ENCODE data around the gene PPM1H.

DNA sequence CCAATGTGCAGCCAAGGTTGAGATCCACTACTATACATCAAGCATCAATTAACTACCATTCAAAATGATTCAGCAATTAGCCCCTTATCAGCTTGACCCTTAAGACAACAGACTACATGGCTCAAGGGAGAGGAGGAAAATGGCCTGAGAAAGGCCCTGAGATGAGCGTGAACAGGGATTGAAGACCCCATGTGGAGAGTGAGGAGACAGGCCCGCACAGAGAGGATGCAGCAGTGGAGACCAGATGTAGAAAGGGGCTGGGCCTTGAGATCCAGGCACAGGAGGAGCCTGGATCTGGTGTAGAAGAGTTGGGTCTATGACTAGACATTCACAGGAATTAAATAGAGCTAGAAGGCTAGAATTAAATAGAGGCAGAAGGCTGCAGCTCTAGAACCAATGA, 239.3 kb downstream of the PPM1H start:
- TF ChIP-seq POLR2A (IDR thresholded peaks at IDR 0.05; ENCODE audit: control extremely low read depth in 1 of 2, low read depth in 2 of 2, low read length in 2 of 2) (no peak), SIX5 (IDR thresholded peaks at IDR 0.05; ENCODE audit: low read depth, low read length) (no peak), BRCA1 (IDR thresholded peaks at IDR 0.05; ENCODE audit: low read depth, low read length) (no peak), EZH2 (IDR thresholded peaks at IDR 0.05; ENCODE audit: low read depth, low read length, severe bottlenecking) (no peak), CEBPB (IDR thresholded peaks at IDR 0.05; ENCODE audit: low read depth, low read length) (no peak), TAF1 (IDR thresholded peaks at IDR 0.05; ENCODE audit: low read depth, low read length) (no peak), KDM5A (IDR thresholded peaks at IDR 0.05; ENCODE audit: low read length) (no peak), SP1 (IDR thresholded peaks at IDR 0.05; ENCODE audit: low read depth, low read length) (no peak)
- TF ChIP-seq, protein P1, sequence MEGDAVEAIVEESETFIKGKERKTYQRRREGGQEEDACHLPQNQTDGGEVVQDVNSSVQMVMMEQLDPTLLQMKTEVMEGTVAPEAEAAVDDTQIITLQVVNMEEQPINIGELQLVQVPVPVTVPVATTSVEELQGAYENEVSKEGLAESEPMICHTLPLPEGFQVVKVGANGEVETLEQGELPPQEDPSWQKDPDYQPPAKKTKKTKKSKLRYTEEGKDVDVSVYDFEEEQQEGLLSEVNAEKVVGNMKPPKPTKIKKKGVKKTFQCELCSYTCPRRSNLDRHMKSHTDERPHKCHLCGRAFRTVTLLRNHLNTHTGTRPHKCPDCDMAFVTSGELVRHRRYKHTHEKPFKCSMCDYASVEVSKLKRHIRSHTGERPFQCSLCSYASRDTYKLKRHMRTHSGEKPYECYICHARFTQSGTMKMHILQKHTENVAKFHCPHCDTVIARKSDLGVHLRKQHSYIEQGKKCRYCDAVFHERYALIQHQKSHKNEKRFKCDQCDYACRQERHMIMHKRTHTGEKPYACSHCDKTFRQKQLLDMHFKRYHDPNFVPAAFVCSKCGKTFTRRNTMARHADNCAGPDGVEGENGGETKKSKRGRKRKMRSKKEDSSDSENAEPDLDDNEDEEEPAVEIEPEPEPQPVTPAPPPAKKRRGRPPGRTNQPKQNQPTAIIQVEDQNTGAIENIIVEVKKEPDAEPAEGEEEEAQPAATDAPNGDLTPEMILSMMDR (IDR thresholded peaks at IDR 0.05; ENCODE audit: control extremely low read depth in 1 of 3, insufficient read depth in 1 of 3, low read depth in 1 of 3, low read length in 3 of 3), result no peak
